ENCODE data around the gene TOMM70. TPM values are rescaled to one million over a fixed set of nuclear protein-coding genes. Genes with fewer than 3 reads are reported as not detected.

Gene TOMM70
- total RNA-seq, 1 donor from 2014 or later: 54.4 TPM

- Mint-ChIP-seq H3K9me3 (no peaks in the 10 kb centered on the region), H3K4me3 (ENCODE audit: low read depth) (no peak overlapping the region), H3K27me3 (ENCODE audit: low read depth) (peaks cover 8% of the 10 kb centered on the region), H3K36me3 (ENCODE audit: low read depth) (no peaks in the 10 kb centered on the region), H3K27ac (no peak overlapping the region), H3K4me1 (ENCODE audit: low read depth) (no peaks in the 10 kb centered on the region)
- intact Hi-C loops (cut with micrococcal nuclease): no loop called here
- DNase-seq (ENCODE audit: low spot score): no peak
Measured at GRCh38 chr3:100425316-100425715, 24.4 kb upstream of the TOMM70 start.

DNA sequence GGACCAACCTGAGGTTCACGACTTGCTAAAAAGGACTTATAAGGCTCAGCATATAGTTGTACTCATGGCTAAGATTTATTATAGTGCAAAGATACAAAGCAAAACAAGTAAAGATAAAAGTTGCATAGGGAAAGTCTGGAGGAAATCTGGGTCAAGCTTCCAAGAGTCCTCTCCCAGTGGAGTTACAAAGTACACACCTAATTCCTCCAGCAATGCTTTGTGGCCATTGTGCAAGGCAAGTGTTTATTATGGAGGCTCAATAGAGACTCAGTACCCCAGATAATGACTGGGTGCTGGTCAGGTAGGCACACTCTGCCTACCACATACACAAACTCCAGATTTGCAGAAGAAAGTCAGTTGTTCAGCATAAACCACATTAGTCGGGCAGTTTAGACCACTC is 23.4 kb upstream of the TOMM70 start:
- H3K36me3 Mint-ChIP-seq (ENCODE audit: low read depth): no peaks in the 10 kb centered on the region
- no peak overlapping the region for H3K4me3 Mint-ChIP-seq (ENCODE audit: low read depth)
- intact Hi-C loops (cut with micrococcal nuclease): no loop called here
- H3K27ac Mint-ChIP-seq: no peak overlapping the region
- DNase-seq (ENCODE audit: low spot score): no peak
- H3K4me1 Mint-ChIP-seq (ENCODE audit: low read depth): no peaks in the 10 kb centered on the region
- H3K27me3 Mint-ChIP-seq (ENCODE audit: low read depth): peaks cover 12% of the 10 kb centered on the region
- no peaks in the 10 kb centered on the region for H3K9me3 Mint-ChIP-seq

GRCh38 chr3:100423611-100424010 is 22.7 kb upstream of the TOMM70 start:
- no peaks in the 10 kb centered on the region for H3K36me3 Mint-ChIP-seq (ENCODE audit: low read depth)
- no peak overlapping the region for H3K27ac Mint-ChIP-seq
- H3K9me3 Mint-ChIP-seq: no peaks in the 10 kb centered on the region
- peaks cover 12% of the 10 kb centered on the region for H3K27me3 Mint-ChIP-seq (ENCODE audit: low read depth)
- DNase-seq (ENCODE audit: low spot score): no peak
- H3K4me1 Mint-ChIP-seq (ENCODE audit: low read depth): no peaks in the 10 kb centered on the region
- intact Hi-C loops (cut with micrococcal nuclease): no loop called here
- no peak overlapping the region for H3K4me3 Mint-ChIP-seq (ENCODE audit: low read depth)

DNA sequence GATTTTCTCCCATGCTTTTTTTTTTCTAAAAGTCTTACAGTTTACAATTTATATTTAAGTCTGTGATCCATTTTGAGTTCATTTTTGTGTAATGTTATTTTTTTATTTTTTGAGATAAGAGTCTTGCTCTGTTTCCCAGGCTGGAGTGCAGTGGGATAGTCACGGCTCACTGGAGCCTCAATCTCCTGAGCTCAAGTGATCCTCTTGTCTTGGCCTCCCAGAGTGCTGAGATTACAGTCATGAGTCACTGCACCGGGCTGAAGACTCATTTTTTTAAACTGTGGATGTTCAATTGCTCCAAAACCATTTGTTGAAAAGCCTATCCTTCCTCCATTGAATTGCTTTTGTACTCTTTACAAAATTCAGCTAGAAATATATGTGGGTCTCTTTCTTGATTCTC is 20.0 kb upstream of the TOMM70 start:
- no peak overlapping the region for H3K27ac Mint-ChIP-seq
- H3K27me3 Mint-ChIP-seq (ENCODE audit: low read depth): peaks cover 11% of the 10 kb centered on the region
- H3K4me1 Mint-ChIP-seq (ENCODE audit: low read depth): no peaks in the 10 kb centered on the region
- H3K9me3 Mint-ChIP-seq: no peaks in the 10 kb centered on the region
- no peak overlapping the region for H3K4me3 Mint-ChIP-seq (ENCODE audit: low read depth)
- H3K36me3 Mint-ChIP-seq (ENCODE audit: low read depth): no peaks in the 10 kb centered on the region
- intact Hi-C loops (cut with micrococcal nuclease): no loop called here
- DNase-seq (ENCODE audit: low spot score): no peak

GRCh38 chr3:100419406-100419805 is 18.5 kb upstream of the TOMM70 start:
- Mint-ChIP-seq H3K36me3 (ENCODE audit: low read depth) (no peaks in the 10 kb centered on the region), H3K27me3 (ENCODE audit: low read depth) (peaks cover 9% of the 10 kb centered on the region), H3K27ac (no peak overlapping the region), H3K4me3 (ENCODE audit: low read depth) (no peak overlapping the region), H3K4me1 (ENCODE audit: low read depth) (no peaks in the 10 kb centered on the region), H3K9me3 (no peaks in the 10 kb centered on the region)
- DNase-seq (ENCODE audit: low spot score): no peak
- intact Hi-C loops (cut with micrococcal nuclease): no loop called here

DNA sequence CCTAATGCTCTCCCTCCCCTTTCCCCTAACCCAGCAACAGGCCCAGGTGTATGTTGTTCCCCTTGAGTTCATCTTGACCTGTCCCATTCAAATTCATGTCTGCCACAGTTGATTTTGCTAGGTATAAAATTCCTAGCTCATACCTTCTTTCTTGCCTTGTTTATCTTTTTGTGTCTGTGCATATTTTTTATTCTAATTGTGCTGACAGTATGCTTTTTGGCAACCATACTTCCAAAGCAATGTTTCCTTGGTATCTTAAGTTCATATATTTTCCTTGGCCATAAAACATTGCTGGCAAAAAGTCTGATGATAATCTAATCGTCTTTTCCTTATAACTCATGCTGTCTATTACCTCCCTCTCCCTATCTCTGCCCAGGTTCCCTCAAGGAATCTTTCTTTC is 16.0 kb upstream of the TOMM70 start:
- Mint-ChIP-seq H3K36me3 (ENCODE audit: low read depth) (peaks cover 5% of the 10 kb centered on the region), H3K4me1 (ENCODE audit: low read depth) (peaks cover 5% of the 10 kb centered on the region), H3K9me3 (no peaks in the 10 kb centered on the region), H3K27ac (no peak overlapping the region), H3K27me3 (ENCODE audit: low read depth) (peaks cover 5% of the 10 kb centered on the region), H3K4me3 (ENCODE audit: low read depth) (no peak overlapping the region)
- intact Hi-C loops (cut with micrococcal nuclease): no loop called here
- no peak for DNase-seq (ENCODE audit: low spot score)

- peaks cover 5% of the 10 kb centered on the region for H3K4me1 Mint-ChIP-seq (ENCODE audit: low read depth)
- peaks cover 10% of the 10 kb centered on the region for H3K36me3 Mint-ChIP-seq (ENCODE audit: low read depth)
- intact Hi-C loops (cut with micrococcal nuclease): no loop called here
- peaks cover 4% of the 10 kb centered on the region for H3K9me3 Mint-ChIP-seq
- H3K27me3 Mint-ChIP-seq (ENCODE audit: low read depth): peaks cover 5% of the 10 kb centered on the region
- no peak overlapping the region for H3K27ac Mint-ChIP-seq
- no peak overlapping the region for H3K4me3 Mint-ChIP-seq (ENCODE audit: low read depth)
- no peak for DNase-seq (ENCODE audit: low spot score)
Measured at GRCh38 chr3:100416176-100416575, 15.3 kb upstream of the TOMM70 start.

DNA sequence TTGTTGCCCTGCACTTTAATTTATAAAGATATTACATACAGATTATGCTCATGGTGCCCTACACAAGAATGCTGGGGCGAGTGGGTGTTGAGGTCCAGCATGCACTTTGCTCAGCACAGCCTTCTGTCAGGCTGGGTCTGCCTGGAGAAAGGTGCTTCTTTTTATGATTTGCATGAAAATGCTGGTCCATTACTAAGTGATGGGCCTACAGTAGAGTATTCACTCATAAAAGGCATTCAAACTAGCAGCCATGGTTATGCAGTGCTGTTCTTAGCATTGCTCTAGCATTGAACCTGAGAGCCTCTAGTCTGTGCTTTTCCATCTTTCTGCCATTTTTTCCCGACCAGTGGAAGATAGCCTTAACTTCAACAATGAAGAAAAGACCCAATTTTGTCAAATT is 12.7 kb upstream of the TOMM70 start:
- Mint-ChIP-seq H3K4me1 (ENCODE audit: low read depth) (peaks cover 5% of the 10 kb centered on the region), H3K36me3 (ENCODE audit: low read depth) (peaks cover 23% of the 10 kb centered on the region), H3K27ac (no peak overlapping the region), H3K9me3 (peaks cover 10% of the 10 kb centered on the region), H3K4me3 (ENCODE audit: low read depth) (no peak overlapping the region), H3K27me3 (ENCODE audit: low read depth) (peaks cover 1% of the 10 kb centered on the region)
- DNase-seq (ENCODE audit: low spot score): no peak
- intact Hi-C loops (cut with micrococcal nuclease): no loop called here

GRCh38 chr3:100412912-100413590 is 12.2 kb upstream of the TOMM70 start:
- no peak overlapping the region for H3K4me3 Mint-ChIP-seq (ENCODE audit: low read depth)
- intact Hi-C loops (cut with micrococcal nuclease): no loop called here
- peaks cover 26% of the 10 kb centered on the region for H3K36me3 Mint-ChIP-seq (ENCODE audit: low read depth)
- no peak for DNase-seq (ENCODE audit: low spot score)
- no peak overlapping the region for H3K27ac Mint-ChIP-seq
- H3K4me1 Mint-ChIP-seq (ENCODE audit: low read depth): peaks cover 5% of the 10 kb centered on the region
- peaks cover 12% of the 10 kb centered on the region for H3K9me3 Mint-ChIP-seq
- H3K27me3 Mint-ChIP-seq (ENCODE audit: low read depth): peaks cover 1% of the 10 kb centered on the region

GRCh38 chr3:100411091-100411982 is 10.4 kb upstream of the TOMM70 start:
- intact Hi-C loops (cut with micrococcal nuclease): no loop called here
- peaks cover 25% of the 10 kb centered on the region for H3K9me3 Mint-ChIP-seq
- peaks cover 1% of the 10 kb centered on the region for H3K27me3 Mint-ChIP-seq (ENCODE audit: low read depth)
- H3K4me1 Mint-ChIP-seq (ENCODE audit: low read depth): peaks cover 5% of the 10 kb centered on the region
- DNase-seq (ENCODE audit: low spot score): no peak
- no peak overlapping the region for H3K4me3 Mint-ChIP-seq (ENCODE audit: low read depth)
- peaks cover 40% of the 10 kb centered on the region for H3K36me3 Mint-ChIP-seq (ENCODE audit: low read depth)
- H3K27ac Mint-ChIP-seq: no peak overlapping the region

DNA sequence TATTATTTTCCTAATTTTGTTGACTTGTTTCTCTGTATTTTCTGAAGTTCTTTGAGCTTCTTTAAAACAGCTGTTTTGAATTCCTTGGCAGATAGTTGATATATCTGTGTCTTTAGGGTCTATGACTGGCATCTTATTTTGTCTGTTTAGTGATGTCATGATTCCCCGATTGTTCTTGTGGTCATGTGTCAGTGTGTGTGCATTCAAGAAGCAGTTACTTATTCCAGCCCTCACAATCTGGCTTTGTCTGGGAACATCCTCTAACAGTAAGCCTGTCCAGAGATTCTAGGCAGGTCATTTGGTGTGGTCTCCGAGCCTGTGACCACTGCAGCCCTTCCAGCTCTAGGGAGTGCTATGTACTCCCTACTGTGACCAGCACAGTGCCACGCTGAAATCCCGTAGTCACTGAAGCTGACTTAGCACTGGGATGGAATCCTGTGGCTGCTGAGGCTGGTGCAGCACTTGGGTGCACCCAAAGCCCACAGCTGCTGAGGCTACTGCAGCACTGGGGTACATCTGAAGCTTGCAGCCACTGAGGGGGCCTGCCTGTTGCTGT is 7.2 kb upstream of the TOMM70 start:
- no peak overlapping the region for H3K27ac Mint-ChIP-seq
- peaks cover 52% of the 10 kb centered on the region for H3K36me3 Mint-ChIP-seq (ENCODE audit: low read depth)
- peaks cover 12% of the 10 kb centered on the region for H3K4me1 Mint-ChIP-seq (ENCODE audit: low read depth)
- intact Hi-C loops (cut with micrococcal nuclease): loop anchor here (10.0 kb wide), 2 partner anchors 333 to 1853 kb away; no protein-coding TSS in a partner anchor
- no peak for DNase-seq (ENCODE audit: low spot score)
- H3K4me3 Mint-ChIP-seq (ENCODE audit: low read depth): no peak overlapping the region
- H3K9me3 Mint-ChIP-seq: peaks cover 38% of the 10 kb centered on the region
- no peaks in the 10 kb centered on the region for H3K27me3 Mint-ChIP-seq (ENCODE audit: low read depth)

GRCh38 chr3:100407164-100407563 is 6.3 kb upstream of the TOMM70 start:
- no peak overlapping the region for H3K4me3 Mint-ChIP-seq (ENCODE audit: low read depth)
- intact Hi-C loops (cut with micrococcal nuclease): loop anchor here (10.0 kb wide), 2 partner anchors 332 to 1852 kb away; no protein-coding TSS in a partner anchor
- no peak overlapping the region for H3K27ac Mint-ChIP-seq

GRCh38 chr3:100404250-100404548 is 3.3 kb upstream of the TOMM70 start:
- intact Hi-C loops (cut with micrococcal nuclease): loop anchor here (5.0 to 10.0 kb wide), 6 partner anchors 87 to 1849 kb away; partner anchors contain the start of gene PCNP

More at GRCh38 chr3:100407164-100407563, 6.3 kb upstream of the TOMM70 start:
- no peaks in the 10 kb centered on the region for H3K27me3 Mint-ChIP-seq (ENCODE audit: low read depth)
- DNase-seq (ENCODE audit: low spot score): no peak
- H3K4me1 Mint-ChIP-seq (ENCODE audit: low read depth): peaks cover 18% of the 10 kb centered on the region
- H3K36me3 Mint-ChIP-seq (ENCODE audit: low read depth): peaks cover 47% of the 10 kb centered on the region
- H3K9me3 Mint-ChIP-seq: peaks cover 38% of the 10 kb centered on the region

More at GRCh38 chr3:100404250-100404548, 3.3 kb upstream of the TOMM70 start:
- no peaks in the 10 kb centered on the region for H3K27me3 Mint-ChIP-seq (ENCODE audit: low read depth)
- peaks cover 32% of the 10 kb centered on the region for H3K9me3 Mint-ChIP-seq
- DNase-seq (ENCODE audit: low spot score): no peak
- H3K4me1 Mint-ChIP-seq (ENCODE audit: low read depth): peaks cover 28% of the 10 kb centered on the region
- H3K4me3 Mint-ChIP-seq (ENCODE audit: low read depth): no peak overlapping the region
- peaks cover 42% of the 10 kb centered on the region for H3K36me3 Mint-ChIP-seq (ENCODE audit: low read depth)
- H3K27ac Mint-ChIP-seq: no peak overlapping the region

All from activated T-helper 2 cell treated with anti-CD3 and anti-CD28 coated beads, Interferon-gamma antibody, Interleukin-2, Interleukin-4, amounts not matched to agents 10 μg/mL and 5 μg/mL and 100 μg/mL, durations not matched to agents 14 hours and 24 hours and 36 hours (primary cell).